SK-N-SH (cell line): ENCODE data around the gene TMEM87B. TPM values are rescaled to one million over a fixed set of nuclear protein-coding genes. Genes with fewer than 3 reads are reported as not detected.

Experiments
- CTCF ChIA-PET: fragments of 300-600, 350-600 bp; formaldehyde crosslinking; extraction: SDS; loops from one replicate; lab custom pipeline; 2021; lab: Yijun Ruan, JAX
- POLR2A ChIA-PET: fragments of 350-600 bp; sonication (Branson Sonifier 250); formaldehyde crosslinking; extraction: SDS; loops from one replicate; lab custom pipeline; 2020; ENCODE audit warnings: antibody characterized with exemption, inconsistent platforms; lab: Yijun Ruan, JAX
- DNase-seq: peaks from one replicate; pipeline ENCODE4 v3.0.0; 2012
- H2AFZ ChIP-seq: fragments of 200-600 bp; sonication (generic); 2 replicates; pipeline ENCODE4 v1.8.1; 2016; ENCODE audit warnings: antibody characterized with exemption, mild to moderate bottlenecking, low read depth
- H3F3A ChIP-seq: fragments of 200-600 bp; sonication (generic); replicated peaks from 2 replicates; pipeline ENCODE3; 2016; ENCODE audit warnings: antibody characterized with exemption, mild to moderate bottlenecking; ENCODE audit not compliant: insufficient read depth
- H3K27ac ChIP-seq, 2 experiments: fragments of 200-500 bp in 1 of 2; fragments of 200-600 bp in 1 of 2; sonication (Bioruptor generic) in 1 of 2; sonication (generic), shearing (Covaris generic) in 1 of 2; 2 replicates each; pipeline versions ENCODE4 v1.5.1 to v1.6.1; 2014 to 2016; ENCODE audit warnings: low read depth in 2 of 2, inconsistent platforms in 1 of 2, low read length in 1 of 2, mild to moderate bottlenecking in 1 of 2, mixed read lengths in 1 of 2
- H3K27me3 ChIP-seq: fragments of 200-600 bp; sonication (generic), shearing (Covaris generic); 2 replicates; pipeline ENCODE4 v1.6.1; 2016; ENCODE audit warnings: mixed run types; ENCODE audit not compliant: insufficient read depth
- H3K36me3 ChIP-seq, 2 experiments: fragments of 200-500 bp in 1 of 2; fragments of 200-600 bp in 1 of 2; sonication (Bioruptor generic) in 1 of 2; sonication (generic) in 1 of 2; replicated peaks in 1 of 2; 2 replicates each; pipeline versions ENCODE3 to v1.5.1; 2014 to 2016; ENCODE audit warnings: low read length in 1 of 2, mild to moderate bottlenecking in 1 of 2; ENCODE audit not compliant: insufficient read depth in 2 of 2, control insufficient read depth in 1 of 2
- H3K4me1 ChIP-seq, 2 experiments: fragments of 200-500 bp in 1 of 2; fragments of 200-600 bp in 1 of 2; sonication (Bioruptor generic) in 1 of 2; sonication (generic), shearing (Covaris generic) in 1 of 2; 2 replicates each; pipeline versions ENCODE4 v1.5.1 to v1.6.1; 2014 to 2016; ENCODE audit warnings: low read depth in 1 of 2, low read length in 1 of 2, mixed run types in 1 of 2; ENCODE audit not compliant: insufficient read depth in 2 of 2, control insufficient read depth in 1 of 2
- H3K4me2 ChIP-seq: fragments of 200-600 bp; sonication (generic), shearing (Covaris generic); 2 replicates; pipeline ENCODE4 v1.6.1; 2017; ENCODE audit warnings: mixed run types
- H3K4me3 ChIP-seq, 2 experiments: fragments of 200-500 bp in 1 of 2; fragments of 200-600 bp in 1 of 2; sonication (Bioruptor generic) in 1 of 2; sonication (generic), shearing (Covaris generic) in 1 of 2; 2 replicates each; pipeline versions ENCODE4 v1.5.1 to v1.8.1; 2014 to 2016; ENCODE audit warnings: low read depth in 2 of 2, inconsistent platforms in 1 of 2, low read length in 1 of 2, mild to moderate bottlenecking in 1 of 2, mixed read lengths in 1 of 2, moderate library complexity in 1 of 2
- H3K79me2 ChIP-seq: fragments of 200-600 bp; sonication (generic); 2 replicates; pipeline ENCODE4 v1.8.1; 2017; ENCODE audit warnings: mild to moderate bottlenecking; ENCODE audit not compliant: insufficient read depth
- H3K9ac ChIP-seq: fragments of 200-600 bp; sonication (generic); 2 replicates; pipeline ENCODE4 v1.6.1; 2017; ENCODE audit warnings: mixed run types
- H3K9me2 ChIP-seq: fragments of 200-600 bp; sonication (generic); 2 replicates; pipeline ENCODE4 v1.6.1; 2017; ENCODE audit warnings: mixed run types
- H3K9me3 ChIP-seq: fragments of 200-600 bp; sonication (generic); 2 replicates; pipeline ENCODE4 v1.6.1; 2017; ENCODE audit warnings: mixed run types, mild to moderate bottlenecking, moderate library complexity
- H4K20me1 ChIP-seq: fragments of 200-600 bp; sonication (generic); 2 replicates; pipeline ENCODE4 v1.6.1; 2017; ENCODE audit warnings: mild to moderate bottlenecking, mixed run types; ENCODE audit not compliant: insufficient read depth
- CHD2 ChIP-seq: fragments of 150-350 bp; IDR thresholded peaks from 2 replicates; pipeline ENCODE4 v1.6.1; 2018; ENCODE audit warnings: low read length; ENCODE audit not compliant: partially characterized antibody
- ELF1 ChIP-seq: IDR thresholded peaks from 2 replicates; pipeline ENCODE4 v1.4.0; 2012
- EP300 ChIP-seq, 2 experiments: IDR thresholded peaks; 2 replicates each; pipeline versions ENCODE4 v1.4.0 to v1.6.1; 2012; ENCODE audit warnings: borderline replicate concordance in 1 of 2, low read depth in 1 of 2, low read length in 1 of 2
- FOSL2 ChIP-seq: IDR thresholded peaks from 2 replicates; pipeline ENCODE4 v1.4.0; 2012; ENCODE audit warnings: low read depth, mild to moderate bottlenecking, moderate library complexity, borderline replicate concordance
- FOXJ3 ChIP-seq: sonication (generic); formaldehyde crosslinking; IDR thresholded peaks from 2 replicates; pipeline ENCODE4 v1.5.1; 2020; ENCODE audit warnings: mild to moderate bottlenecking, missing genetic modification reagents
- FOXM1 ChIP-seq: IDR thresholded peaks from 2 replicates; pipeline ENCODE4 v1.4.0; 2012; ENCODE audit warnings: low read depth, mild to moderate bottlenecking
- GATA2 ChIP-seq: sonication (generic); formaldehyde crosslinking; IDR thresholded peaks from 2 replicates; pipeline ENCODE4 v1.5.0; 2020; ENCODE audit warnings: mild to moderate bottlenecking, missing genetic modification reagents
- MEF2A ChIP-seq: IDR thresholded peaks from 2 replicates; pipeline ENCODE4 v1.4.0; 2012; ENCODE audit warnings: low read depth, borderline replicate concordance
- NRF1 ChIP-seq: IDR thresholded peaks from 2 replicates; pipeline ENCODE4 v1.6.1; 2012; ENCODE audit warnings: low read depth, mild to moderate bottlenecking, low read length
- POLR2AphosphoS5 ChIP-seq: IDR thresholded peaks from 2 replicates; pipeline ENCODE4 v1.6.1; 2012; ENCODE audit warnings: low read depth, low read length
- RAD21 ChIP-seq: IDR thresholded peaks from 2 replicates; pipeline ENCODE4 v1.6.1; 2012; ENCODE audit warnings: mild to moderate bottlenecking, low read length
- SMC3 ChIP-seq: IDR thresholded peaks from 2 replicates; pipeline ENCODE4 v1.6.1; 2012; ENCODE audit warnings: low read depth, low read length, improper control_type of control experiment
- TAF1 ChIP-seq: IDR thresholded peaks from 2 replicates; pipeline ENCODE4 v1.6.1; 2012; ENCODE audit warnings: low read depth, mild to moderate bottlenecking, low read length, moderate library complexity, borderline replicate concordance
- TEAD4 ChIP-seq: IDR thresholded peaks from 2 replicates; pipeline ENCODE4 v1.4.0; 2012; ENCODE audit warnings: mild to moderate bottlenecking, borderline replicate concordance; ENCODE audit not compliant: insufficient read depth
- YY1 ChIP-seq: IDR thresholded peaks from 2 replicates; pipeline ENCODE4 v1.4.0; 2012; ENCODE audit warnings: low read depth, mild to moderate bottlenecking
- whole genome bisulfite sequencing: methylation state at CpG from one replicate; pipeline ENCODE4 v1.1.6; 2017; ENCODE audit warnings: low lambda C conversion rate; 5-methylcytosine and 5-hydroxymethylcytosine counted together
- polyA plus RNA-seq, 3 experiments: library from polyadenylated mRNA; depleted of rRNA; stranded (reverse); fragments of >200 nt; gene quantifications; 2 replicates each; pipeline ENCODE4 v1.2.3, GENCODE V29; 2012
- TF ChIP-seq, protein P1 (sequence below): IDR thresholded peaks from 2 replicates; pipeline ENCODE4; 2012
- TF ChIP-seq, protein P2 (sequence below): fragments of 150-350 bp; IDR thresholded peaks from 2 replicates; pipeline ENCODE4 v1.6.1; 2016; ENCODE audit warnings: mild to moderate bottlenecking, low read depth, low read length
- TF ChIP-seq, protein P3 (sequence below): IDR thresholded peaks from 2 replicates; pipeline ENCODE4 v1.4.0; 2012; ENCODE audit warnings: low read depth, borderline replicate concordance

TMEM87B gene
- polyA plus RNA-seq, 1 of the 3 experiments (the other 2 are of a cell fraction) = 7.9 TPM

DNA sequence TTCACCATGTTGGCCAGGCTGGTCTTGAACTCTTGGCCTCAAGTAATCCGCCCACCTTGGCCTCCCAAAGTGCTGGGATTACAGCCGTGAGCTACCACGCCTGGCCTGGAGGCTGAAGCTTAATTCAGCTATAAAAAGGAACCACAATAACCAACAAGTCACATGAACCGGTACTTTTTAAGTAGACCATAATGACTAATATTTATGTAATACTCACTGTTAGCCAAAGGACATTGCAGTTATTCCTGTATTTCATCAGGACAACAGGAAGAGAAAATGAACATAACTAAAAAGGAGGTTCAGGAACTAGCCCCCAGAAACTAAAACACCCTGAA is 49.0 kb upstream of the TMEM87B start:
- Histone ChIP-seq H3K36me3 (no peaks in the 10 kb centered on the region), H3K4me1 (no peaks in the 10 kb centered on the region), H3K9ac (no peak overlapping the region), H3K9me3 (no peaks in the 10 kb centered on the region), H2AFZ (no peak overlapping the region), H3K27ac (no peak overlapping the region), H3K4me2 (no peak overlapping the region), H3K4me3 (no peak overlapping the region), H3K27me3 (no peaks in the 10 kb centered on the region), H3K9me2 (no peaks in the 10 kb centered on the region), H4K20me1 (no peaks in the 10 kb centered on the region), H3F3A (no peaks in the 10 kb centered on the region), H3K79me2 (no peaks in the 10 kb centered on the region)
- TF ChIP-seq POLR2AphosphoS5 (no peak), EP300 (IDR thresholded peaks at IDR 0.05; ENCODE audit: borderline replicate concordance in 1 of 2, low read depth in 1 of 2, low read length in 1 of 2) (no peak), RAD21 (no peak), SMC3 (no peak), TAF1 (no peak), CHD2 (no peak), FOXM1 (no peak), FOXJ3 (no peak), MEF2A (no peak), YY1 (no peak)
- TF ChIP-seq, protein P1, sequence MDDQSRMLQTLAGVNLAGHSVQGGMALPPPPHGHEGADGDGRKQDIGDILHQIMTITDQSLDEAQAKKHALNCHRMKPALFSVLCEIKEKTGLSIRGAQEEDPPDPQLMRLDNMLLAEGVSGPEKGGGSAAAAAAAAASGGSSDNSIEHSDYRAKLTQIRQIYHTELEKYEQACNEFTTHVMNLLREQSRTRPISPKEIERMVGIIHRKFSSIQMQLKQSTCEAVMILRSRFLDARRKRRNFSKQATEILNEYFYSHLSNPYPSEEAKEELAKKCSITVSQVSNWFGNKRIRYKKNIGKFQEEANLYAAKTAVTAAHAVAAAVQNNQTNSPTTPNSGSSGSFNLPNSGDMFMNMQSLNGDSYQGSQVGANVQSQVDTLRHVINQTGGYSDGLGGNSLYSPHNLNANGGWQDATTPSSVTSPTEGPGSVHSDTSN = no peak
- no peak for DNase-seq
- POLR2A ChIA-PET = no interaction called here
- WGBS = 93% methylated on average over 4 of the region's 4 CpGs
- CTCF ChIA-PET = no interaction called here

DNA sequence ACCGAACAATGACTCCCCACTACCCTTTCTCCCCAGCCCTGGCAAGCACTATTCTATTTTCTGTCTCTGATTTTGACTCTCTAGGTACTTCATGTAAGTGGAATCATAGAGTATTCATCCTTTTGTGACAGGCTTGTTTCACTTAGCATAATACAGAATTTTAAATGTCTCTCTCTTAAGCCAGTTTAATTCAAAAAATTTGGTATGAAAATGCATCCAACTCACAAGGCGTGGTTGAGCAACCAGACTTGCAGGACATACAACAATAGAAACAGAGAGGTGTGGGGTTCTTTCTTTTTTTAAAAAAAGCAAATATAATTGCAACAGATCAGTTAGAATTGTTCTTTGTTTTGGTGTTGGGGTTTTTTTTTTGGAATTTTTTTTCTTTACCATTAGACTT is 47.6 kb upstream of the TMEM87B start:
- no peak for TF ChIP-seq NRF1
- TF ChIP-seq ELF1 = no peak
- no peak for TF ChIP-seq FOSL2
- TF ChIP-seq, protein P2, sequence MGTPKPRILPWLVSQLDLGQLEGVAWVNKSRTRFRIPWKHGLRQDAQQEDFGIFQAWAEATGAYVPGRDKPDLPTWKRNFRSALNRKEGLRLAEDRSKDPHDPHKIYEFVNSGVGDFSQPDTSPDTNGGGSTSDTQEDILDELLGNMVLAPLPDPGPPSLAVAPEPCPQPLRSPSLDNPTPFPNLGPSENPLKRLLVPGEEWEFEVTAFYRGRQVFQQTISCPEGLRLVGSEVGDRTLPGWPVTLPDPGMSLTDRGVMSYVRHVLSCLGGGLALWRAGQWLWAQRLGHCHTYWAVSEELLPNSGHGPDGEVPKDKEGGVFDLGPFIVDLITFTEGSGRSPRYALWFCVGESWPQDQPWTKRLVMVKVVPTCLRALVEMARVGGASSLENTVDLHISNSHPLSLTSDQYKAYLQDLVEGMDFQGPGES = no peak
- TF ChIP-seq, protein P3, sequence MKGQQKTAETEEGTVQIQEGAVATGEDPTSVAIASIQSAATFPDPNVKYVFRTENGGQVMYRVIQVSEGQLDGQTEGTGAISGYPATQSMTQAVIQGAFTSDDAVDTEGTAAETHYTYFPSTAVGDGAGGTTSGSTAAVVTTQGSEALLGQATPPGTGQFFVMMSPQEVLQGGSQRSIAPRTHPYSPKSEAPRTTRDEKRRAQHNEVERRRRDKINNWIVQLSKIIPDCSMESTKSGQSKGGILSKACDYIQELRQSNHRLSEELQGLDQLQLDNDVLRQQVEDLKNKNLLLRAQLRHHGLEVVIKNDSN = no peak
- TF ChIP-seq CHD2 = no peak
- TF ChIP-seq GATA2 = no peak
- no peak for TF ChIP-seq TEAD4
- TF ChIP-seq, all 33 proteins: peak for 0
- H3K9ac ChIP-seq = no peak overlapping the region
- 99% methylated on average over 2 of the region's 2 CpGs for WGBS
- H3K79me2 ChIP-seq = no peaks in the 10 kb centered on the region
- no peaks in the 10 kb centered on the region for H3K9me3 ChIP-seq
- no peaks in the 10 kb centered on the region for H3K27me3 ChIP-seq
- no peak overlapping the region for H3K27ac ChIP-seq
- no peak overlapping the region for H3K4me3 ChIP-seq
- POLR2A ChIA-PET = no interaction called here
- CTCF ChIA-PET = interaction anchor here (1.1 kb wide), 1 partner anchor 10 kb away, joined by 3 read pairs; no protein-coding TSS in a partner anchor
- no peaks in the 10 kb centered on the region for H3K9me2 ChIP-seq
- no peaks in the 10 kb centered on the region for H3K4me1 ChIP-seq
- H3F3A ChIP-seq = no peaks in the 10 kb centered on the region
- no peaks in the 10 kb centered on the region for H4K20me1 ChIP-seq
- no peaks in the 10 kb centered on the region for H3K36me3 ChIP-seq
- no peak for DNase-seq
- H2AFZ ChIP-seq = no peak overlapping the region
- H3K4me2 ChIP-seq = no peak overlapping the region
